Measurements from ENCODE around the gene TCP1.
"Not testable (repeated sequence)": the region's sequence is repeated elsewhere in the genome, so short reads cannot be mapped to it uniquely, and the experiment has no call there.

Gene TCP1

GRCh38 chr6:159733395-159733794 is 56.0 kb downstream of the TCP1 start:
- DNase-seq (ENCODE audit: low spot score): not testable (repeated sequence)

- DNase-seq (ENCODE audit: low spot score): not testable (repeated sequence)
Observed at GRCh38 chr6:159732550-159732949, 56.9 kb downstream of the TCP1 start.

DNA sequence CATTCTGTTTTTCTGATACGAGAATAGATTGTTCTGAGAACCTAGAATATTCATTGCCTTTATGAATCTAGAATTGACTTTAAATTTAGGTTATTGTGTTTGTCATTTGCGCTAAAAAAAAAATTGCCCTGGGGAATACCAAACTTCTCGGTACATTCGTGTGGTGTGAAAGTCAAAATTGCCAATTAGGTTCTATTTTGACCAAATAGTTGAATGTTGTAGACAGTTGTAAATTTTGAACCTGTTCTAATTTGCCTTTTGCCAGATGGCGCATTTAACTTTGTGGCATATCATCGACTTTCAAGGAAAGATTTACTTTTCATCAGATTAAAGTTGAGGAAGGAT is 59.1 kb downstream of the TCP1 start:
- DNase-seq (ENCODE audit: low spot score): no peak

DNA sequence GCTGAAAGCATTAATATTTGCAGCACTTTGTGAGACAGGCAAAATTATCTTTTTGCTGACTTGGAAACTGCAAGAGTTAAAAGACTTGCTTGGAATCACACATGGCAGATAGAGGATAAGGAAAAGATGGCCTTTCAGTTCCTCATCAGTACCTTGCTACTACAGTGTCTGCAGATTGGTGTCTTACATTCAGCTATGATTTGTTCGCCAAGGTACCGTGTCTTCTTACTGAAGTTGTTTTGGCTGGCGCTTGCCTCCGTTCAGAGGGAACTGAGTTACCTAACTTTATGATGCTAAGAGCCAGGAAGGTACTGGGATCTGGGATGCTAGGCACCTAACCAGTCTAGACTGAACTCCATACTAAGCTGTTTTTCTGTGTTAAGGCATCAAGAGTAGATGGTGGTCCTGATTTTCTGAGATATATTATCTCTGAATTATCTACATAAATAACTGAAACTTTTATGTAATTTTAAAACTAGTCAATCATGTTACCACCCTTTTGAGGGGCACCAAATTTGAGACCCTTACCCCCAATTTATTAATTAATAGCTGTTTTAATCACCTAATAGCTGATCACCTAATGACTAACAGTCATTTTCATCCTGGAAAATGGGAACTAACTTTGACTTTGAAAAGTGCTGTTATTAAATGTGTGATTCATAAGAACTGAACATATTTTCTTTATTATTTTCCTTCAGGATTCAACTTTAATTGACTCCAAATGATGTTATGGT is 59.6 kb downstream of the TCP1 start:
- peak; percentile 18 for DNase-seq (ENCODE audit: low spot score)

DNA sequence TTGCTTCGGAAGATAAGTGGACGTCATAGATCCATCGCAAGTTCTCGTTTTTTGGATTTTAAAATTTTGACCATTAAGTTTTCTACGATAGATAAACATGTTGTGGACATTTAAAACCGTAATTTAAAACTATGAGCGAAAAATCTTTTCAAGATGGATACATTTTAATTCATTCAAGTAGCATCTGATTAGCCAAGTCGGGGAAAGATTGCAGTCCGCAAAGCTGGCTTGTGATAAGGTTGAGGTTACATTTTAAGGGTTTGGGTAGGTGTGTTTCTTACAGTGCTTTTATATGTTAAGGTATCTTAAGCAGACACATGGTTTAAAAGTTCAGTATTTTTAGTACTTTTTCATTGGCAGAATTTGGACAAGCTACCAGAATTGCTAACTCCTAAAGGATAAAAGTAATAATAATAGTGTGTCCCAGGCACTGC is 60.9 kb downstream of the TCP1 start:
- no peak for DNase-seq (ENCODE audit: low spot score)

All from germinal center (tissue), 1 donor.